ENCODE measurements around the gene RCN1.

The RCN1 gene

GRCh38 chr11:32122200-32122599, 31.3 kb downstream of the RCN1 start:
- POLR2A ChIA-PET, result no interaction called here
- TF ChIP-seq ZNF37A (tag by site-specific recombination; IDR thresholded peaks at IDR 0.05) (no peak), ZSCAN23 (tag by site-specific recombination; IDR thresholded peaks at IDR 0.05) (no peak), GLIS1 (tag by site-specific recombination; IDR thresholded peaks at IDR 0.05) (no peak), ZNF423 (tag by site-specific recombination; IDR thresholded peaks at IDR 0.05) (no peak), ZNF843 (tag by site-specific recombination; IDR thresholded peaks at IDR 0.05) (no peak), ZFP69B (tag by site-specific recombination; IDR thresholded peaks at IDR 0.05) (no peak), ZBTB17 (tag by site-specific recombination; IDR thresholded peaks at IDR 0.05) (no peak), ZNF529 (tag by site-specific recombination; IDR thresholded peaks at IDR 0.05; ENCODE audit: insufficient replicate concordance) (no peak), ZSCAN5A (tag by site-specific recombination; IDR thresholded peaks at IDR 0.05) (no peak), ZNF398 (tag by site-specific recombination; IDR thresholded peaks at IDR 0.05) (no peak), KLF8 (tag by site-specific recombination; IDR thresholded peaks at IDR 0.05) (no peak)

GRCh38 chr11:32131321-32131720, 40.4 kb downstream of the RCN1 start:
- no peak for TF ChIP-seq ZNF140 (tag by site-specific recombination; IDR thresholded peaks at IDR 0.05)
- no peak for TF ChIP-seq WT1 (tag by site-specific recombination; IDR thresholded peaks at IDR 0.05)
- no peak for TF ChIP-seq ZFP69B (tag by site-specific recombination; IDR thresholded peaks at IDR 0.05)
- TF ChIP-seq ZNF830 (tag by site-specific recombination; IDR thresholded peaks at IDR 0.05; ENCODE audit: low read depth), result no peak
- no peak for TF ChIP-seq ZNF518A (tag by site-specific recombination; conservative IDR thresholded peaks at IDR 0.05; ENCODE audit: low read depth)
- no peak for TF ChIP-seq ZNF747 (tag by site-specific recombination; IDR thresholded peaks at IDR 0.05)
- TF ChIP-seq ZNF148 (tag by site-specific recombination; IDR thresholded peaks at IDR 0.05; ENCODE audit: borderline replicate concordance), result no peak
- no peak for TF ChIP-seq ZNF513 (tag by site-specific recombination; IDR thresholded peaks at IDR 0.05)
- no peak for TF ChIP-seq ZNF404 (tag by site-specific recombination; IDR thresholded peaks at IDR 0.05)
- TF ChIP-seq MEIS1 (CRISPR knock-in tag; IDR thresholded peaks at IDR 0.05; ENCODE audit: borderline replicate concordance), result no peak
- Histone ChIP-seq H3K9me3 (ENCODE audit: control insufficient read depth, insufficient read depth, low read depth, low read length) (no peaks in the 10 kb centered on the region), H3K36me3 (ENCODE audit: control insufficient read depth in 2 of 2, insufficient read depth in 1 of 2, low read length in 2 of 2) (no peaks in the 10 kb centered on the region), H3K27ac (ENCODE audit: extremely low read depth, low read depth, low read length) (no peak overlapping the region), H3K4me1 (ENCODE audit: control insufficient read depth, insufficient read depth, low read length) (no peaks in the 10 kb centered on the region), H3K4me3 (ENCODE audit: low read depth, low read length) (no peak overlapping the region)
- ChIA-PET CTCF (no interaction called here), POLR2A (no interaction called here)

More at GRCh38 chr11:32122200-32122599, 31.3 kb downstream of the RCN1 start:
- CTCF ChIA-PET, result no interaction called here
- Histone ChIP-seq H3K36me3 (ENCODE audit: control insufficient read depth in 2 of 2, insufficient read depth in 1 of 2, low read length in 2 of 2) (no peaks in the 10 kb centered on the region), H3K27ac (ENCODE audit: extremely low read depth, low read depth, low read length) (no peak overlapping the region), H3K4me1 (ENCODE audit: control insufficient read depth, insufficient read depth, low read length) (no peaks in the 10 kb centered on the region), H3K4me3 (ENCODE audit: low read depth, low read length) (no peak overlapping the region), H3K9me3 (ENCODE audit: control insufficient read depth, insufficient read depth, low read depth, low read length) (no peaks in the 10 kb centered on the region)
